HG03442 (cell line): ENCODE data around the gene RTL9.
"Not testable (repeated sequence)": the region's sequence is repeated elsewhere in the genome, so short reads cannot be mapped to it uniquely, and the experiment has no call there.

Source experiments
- ATAC-seq: cut with Tn5 transposase; IDR thresholded peaks from one replicate; pipeline ENCODE4 v1.9.1; 2021; ENCODE audit warnings: mild to moderate bottlenecking, moderate library complexity; ENCODE audit not compliant: unreplicated experiment

The RTL9 gene

DNA sequence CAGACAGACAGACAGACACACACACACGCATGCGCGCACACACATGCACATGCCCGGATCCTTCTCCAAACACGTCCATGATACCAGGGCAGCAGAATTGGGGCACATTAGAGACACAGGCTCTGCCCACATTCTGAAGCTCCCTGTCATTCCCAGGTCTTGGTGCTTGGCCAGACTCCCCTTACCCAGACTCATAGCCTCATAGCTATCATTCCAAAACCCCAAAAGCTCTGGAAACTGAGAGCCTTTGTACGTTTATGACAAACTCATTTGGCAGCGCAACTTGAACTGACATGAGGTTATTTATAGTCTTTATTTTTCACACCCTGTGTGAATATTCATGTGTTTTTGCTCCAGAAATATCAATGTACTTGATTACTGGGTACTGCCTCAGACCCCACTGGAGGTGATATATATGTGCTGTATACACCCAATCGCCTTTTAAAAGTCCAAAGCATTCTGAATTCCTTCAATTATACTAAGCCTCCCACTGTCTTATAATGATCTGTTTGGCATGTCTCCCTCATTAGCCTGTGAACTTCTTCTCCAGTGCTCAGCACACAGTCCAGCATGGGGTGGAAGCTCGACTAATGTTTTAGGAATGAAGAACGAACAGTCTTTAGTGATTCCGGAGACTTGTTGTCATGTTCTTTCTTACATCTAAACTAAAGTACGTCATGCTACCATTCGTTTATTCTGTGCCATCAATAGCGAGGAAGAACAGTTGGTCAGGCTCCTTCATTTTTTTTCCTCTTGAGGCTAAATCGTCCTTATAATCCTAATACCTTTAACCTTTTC, 45.0 kb downstream of the RTL9 start:
- no peak for ATAC-seq

DNA sequence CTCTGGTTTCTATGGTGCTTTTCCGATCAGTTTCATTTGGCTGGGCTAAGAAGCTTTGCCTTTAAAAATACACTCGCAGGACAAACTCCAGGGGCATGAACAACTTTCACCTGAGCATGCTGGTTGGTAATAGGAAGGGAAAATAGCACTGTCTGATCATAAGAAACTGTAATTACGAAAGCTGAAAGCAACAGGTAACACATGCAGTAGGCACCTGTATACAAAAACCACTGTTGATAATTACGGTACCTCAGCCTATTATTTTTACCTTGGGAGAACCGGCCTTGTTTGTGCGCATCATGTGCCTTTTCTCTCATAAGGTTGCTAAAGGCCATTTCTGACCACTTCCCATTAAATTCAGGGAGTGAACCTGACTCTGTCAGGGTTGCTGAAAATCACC, 45.7 kb downstream of the RTL9 start:
- no peak for ATAC-seq

DNA sequence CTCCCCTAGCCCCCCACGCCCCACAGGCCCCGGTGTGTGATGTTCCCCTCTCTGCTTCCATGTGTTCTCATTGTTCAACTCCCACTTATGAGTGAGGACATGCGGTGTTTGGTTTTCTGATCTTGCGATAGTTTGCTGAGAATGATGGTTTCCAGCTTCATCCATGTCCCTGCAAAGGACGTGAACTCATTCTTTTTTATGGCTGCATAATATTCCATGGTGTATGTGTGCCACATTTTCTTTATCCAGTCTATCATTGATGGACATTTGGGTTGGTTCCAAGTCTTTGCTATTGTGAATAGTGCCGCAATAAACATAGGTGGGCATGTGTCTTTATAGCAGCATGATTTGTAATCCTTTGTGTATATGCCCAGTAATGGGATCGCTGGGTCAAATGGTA, 47.6 kb downstream of the RTL9 start:
- ATAC-seq: not testable (repeated sequence)

DNA sequence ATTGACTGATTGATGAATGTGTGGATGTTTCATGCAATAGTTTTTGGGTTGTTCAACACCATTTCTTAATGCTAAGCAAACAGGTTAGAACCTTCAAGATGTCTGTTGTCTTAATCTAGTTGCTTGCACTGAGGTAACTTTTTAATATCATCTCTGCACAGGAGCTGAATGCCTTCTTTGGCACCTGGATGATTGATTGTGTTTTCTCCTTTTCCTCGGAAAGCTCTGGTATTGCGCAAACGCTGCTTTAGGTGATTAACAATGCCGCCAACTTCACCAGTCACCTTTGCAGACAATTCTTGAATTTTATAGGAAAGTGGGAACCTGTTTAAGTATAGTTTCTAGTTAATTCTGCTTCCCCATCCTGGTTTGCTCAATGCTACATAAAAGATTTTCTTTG, 48.2 kb downstream of the RTL9 start:
- ATAC-seq: no peak

DNA sequence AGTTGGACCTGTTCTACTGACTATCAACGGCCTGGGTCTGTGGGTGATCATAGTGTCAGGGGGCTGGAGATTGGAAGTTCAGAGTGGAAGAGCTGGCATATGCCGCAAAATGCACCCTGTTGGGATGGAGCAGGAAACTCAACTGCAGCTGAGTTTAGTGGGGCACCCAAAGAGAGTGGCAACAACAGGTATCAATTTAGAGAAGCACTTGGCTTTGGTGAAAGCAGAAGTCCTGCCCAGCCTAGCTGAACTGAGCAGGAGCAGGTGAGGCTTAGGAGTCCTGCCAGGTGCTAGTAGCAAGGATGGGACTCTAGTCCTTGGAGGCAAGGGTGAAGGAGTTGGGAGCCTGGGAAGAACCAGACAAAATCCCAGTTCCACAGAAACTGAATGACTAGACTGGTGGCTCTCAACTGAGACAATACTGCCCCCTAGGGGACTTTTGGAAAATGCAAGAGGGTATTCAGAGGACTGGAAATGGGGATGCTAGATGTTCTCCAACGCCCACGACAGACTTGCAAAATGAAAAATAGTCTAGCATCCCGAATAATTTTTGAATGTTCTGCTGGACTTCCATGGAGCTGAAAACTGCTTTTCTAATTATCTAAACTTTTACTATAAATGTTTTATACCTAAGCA, 49.4 kb downstream of the RTL9 start:
- ATAC-seq: no peak
